H9 (cell line): ENCODE results near the gene KCNK1. TPM values are rescaled to one million over a fixed set of nuclear protein-coding genes. Genes with fewer than 3 reads are reported as not detected.

Source experiments
- DNase-seq: peaks from one replicate; pipeline ENCODE4 v3.0.0-alpha.2; 2017
- H2AFZ ChIP-seq: one replicate; pipeline ENCODE4 v1.6.1; 2013; ENCODE audit warnings: mild to moderate bottlenecking, low read length, control low read depth, moderate library complexity
- H2AK5ac ChIP-seq: 2 replicates; pipeline ENCODE4 v1.6.1; 2013; ENCODE audit warnings: low read length, control low read depth, mixed read lengths; ENCODE audit not compliant: insufficient read length
- H2BK120ac ChIP-seq: one replicate; pipeline ENCODE4 v1.6.1; 2013; ENCODE audit warnings: low read depth, mild to moderate bottlenecking, low read length, control low read depth, inconsistent platforms; ENCODE audit not compliant: poor library complexity, severe bottlenecking
- H2BK12ac ChIP-seq: 2 replicates; pipeline ENCODE4 v1.6.1; 2013; ENCODE audit warnings: low read length, control low read depth, mixed read lengths, low read depth; ENCODE audit not compliant: insufficient read length
- H2BK15ac ChIP-seq: 2 replicates; pipeline ENCODE4 v1.6.1; 2013; ENCODE audit warnings: low read depth, low read length, control low read depth
- H2BK20ac ChIP-seq: one replicate; pipeline ENCODE4 v1.6.1; 2013; ENCODE audit warnings: low read depth, mild to moderate bottlenecking, low read length, control low read depth, inconsistent platforms; ENCODE audit not compliant: poor library complexity, severe bottlenecking
- H2BK5ac ChIP-seq: 2 replicates; pipeline ENCODE4 v1.6.1; 2013; ENCODE audit warnings: low read length, control low read depth, mixed read lengths; ENCODE audit not compliant: insufficient read length
- H3K14ac ChIP-seq: 2 replicates; pipeline ENCODE4 v1.6.1; 2013; ENCODE audit warnings: low read length, control low read depth; ENCODE audit not compliant: insufficient read depth
- H3K18ac ChIP-seq: 2 replicates; pipeline ENCODE4 v1.6.1; 2013; ENCODE audit warnings: low read depth, mild to moderate bottlenecking, mixed read lengths, low read length, control low read depth; ENCODE audit not compliant: insufficient read length
- H3K23ac ChIP-seq: 2 replicates; pipeline ENCODE4 v1.6.1; 2013; ENCODE audit warnings: low read length, control low read depth, mixed read lengths, low read depth; ENCODE audit not compliant: insufficient read length
- H3K23me2 ChIP-seq: 2 replicates; pipeline ENCODE4 v1.6.1; 2013; ENCODE audit warnings: low read depth, mild to moderate bottlenecking, mixed read lengths, low read length, control low read depth; ENCODE audit not compliant: insufficient read length, poor library complexity, severe bottlenecking
- H3K27ac ChIP-seq: 2 replicates; pipeline ENCODE4 v1.5.1; 2013; ENCODE audit warnings: low read length, control low read depth, mixed read lengths, low read depth; ENCODE audit not compliant: insufficient read length
- H3K27me3 ChIP-seq: 2 replicates; pipeline ENCODE4 v1.6.1; 2013; ENCODE audit warnings: low read length, control low read depth, inconsistent platforms; ENCODE audit not compliant: insufficient read depth
- H3K4ac ChIP-seq: 2 replicates; pipeline ENCODE4 v1.6.1; 2013; ENCODE audit warnings: low read depth, mild to moderate bottlenecking, control low read depth, inconsistent platforms, low read length, moderate library complexity
- H3K4me1 ChIP-seq: 2 replicates; pipeline ENCODE4 v1.6.1; 2013; ENCODE audit warnings: low read length, control low read depth, inconsistent platforms; ENCODE audit not compliant: insufficient read depth
- H3K4me2 ChIP-seq: 2 replicates; pipeline ENCODE4 v1.6.1; 2013; ENCODE audit warnings: low read length, control low read depth, mixed read lengths; ENCODE audit not compliant: insufficient read length, insufficient read depth
- H3K56ac ChIP-seq: 2 replicates; pipeline ENCODE4 v1.6.1; 2013; ENCODE audit warnings: low read depth, mild to moderate bottlenecking, mixed read lengths, low read length, control low read depth; ENCODE audit not compliant: insufficient read length
- H3K79me1 ChIP-seq: 2 replicates; pipeline ENCODE4 v1.6.1; 2013; ENCODE audit warnings: low read depth, mild to moderate bottlenecking, moderate library complexity, low read length, control low read depth, inconsistent platforms; ENCODE audit not compliant: insufficient read depth, poor library complexity, severe bottlenecking
- H3K79me2 ChIP-seq: 2 replicates; pipeline ENCODE4 v1.6.1; 2013; ENCODE audit warnings: low read length, control low read depth, inconsistent platforms; ENCODE audit not compliant: insufficient read depth
- H3K9ac ChIP-seq: 2 replicates; pipeline ENCODE4 v1.6.1; 2013; ENCODE audit warnings: low read length, control low read depth, mixed read lengths; ENCODE audit not compliant: insufficient read length; ENCODE audit errors: extremely low read depth
- H3K9me3 ChIP-seq: one replicate; pipeline ENCODE4 v1.6.1; 2013; ENCODE audit warnings: low read depth, low read length, inconsistent platforms; ENCODE audit not compliant: control insufficient read depth
- H3T11ph ChIP-seq: one replicate; pipeline ENCODE4 v1.6.1; 2013; ENCODE audit warnings: mild to moderate bottlenecking, low read length, control low read depth, inconsistent platforms
- H4K20me1 ChIP-seq: one replicate; pipeline ENCODE4 v1.6.1; 2013; ENCODE audit not compliant: control insufficient read depth, insufficient read length, insufficient read depth
- H4K5ac ChIP-seq: 2 replicates; pipeline ENCODE4 v1.6.1; 2013; ENCODE audit warnings: low read depth, mild to moderate bottlenecking, mixed read lengths, low read length, control low read depth; ENCODE audit not compliant: insufficient read length
- H4K8ac ChIP-seq: replicated peaks from 2 replicates; pipeline ENCODE4 v1.6.1; 2013; ENCODE audit warnings: low read length, control low read depth, mixed read lengths, low read depth; ENCODE audit not compliant: insufficient read length
- H4K91ac ChIP-seq: 2 replicates; pipeline ENCODE4 v1.6.1; 2013; ENCODE audit warnings: low read depth, mild to moderate bottlenecking, moderate library complexity, mixed read lengths, low read length, control low read depth; ENCODE audit not compliant: insufficient read length
- H3K27ac Mint-ChIP-seq, 3 experiments: 2 replicates in 2 of 3; 3 replicates in 1 of 3; pipeline ENCODE4 v1.8.0; 2020 to 2021; ENCODE audit warnings: mixed read lengths in 3 of 3, mild to moderate bottlenecking in 1 of 3, moderate library complexity in 1 of 3
- H3K27me3 Mint-ChIP-seq: 2 replicates; pipeline ENCODE4 v1.8.0; 2021; ENCODE audit warnings: low read depth, mild to moderate bottlenecking, moderate library complexity, mixed read lengths
- H3K36me3 Mint-ChIP-seq, 3 experiments: 2 replicates in 2 of 3; 3 replicates in 1 of 3; pipeline ENCODE4 v1.8.0; 2020 to 2021; ENCODE audit warnings: low read depth in 3 of 3, mixed read lengths in 3 of 3; ENCODE audit not compliant: insufficient read depth in 1 of 3
- H3K4me1 Mint-ChIP-seq, 2 experiments: 2 replicates each; pipeline ENCODE4 v1.8.0; 2020; ENCODE audit warnings: mixed read lengths in 2 of 2
- H3K4me3 Mint-ChIP-seq, 2 experiments: 2 replicates in 1 of 2; 3 replicates in 1 of 2; pipeline ENCODE4 v1.8.0; 2020 to 2021; ENCODE audit warnings: mild to moderate bottlenecking in 2 of 2, mixed read lengths in 2 of 2, moderate library complexity in 1 of 2
- H3K9me3 Mint-ChIP-seq, 2 experiments: 2 replicates in 1 of 2; 3 replicates in 1 of 2; pipeline ENCODE4 v1.8.0; 2020; ENCODE audit warnings: mild to moderate bottlenecking in 2 of 2, mixed read lengths in 2 of 2, moderate library complexity in 1 of 2
- CTCF ChIP-seq: fragments of 200-600 bp; sonication (generic); conservative IDR thresholded peaks from 3 replicates; pipeline ENCODE4 v1.8.0; 2021; ENCODE audit warnings: antibody characterized with exemption, mild to moderate bottlenecking
- WGBS: extraction: QIAGEN DNeasy Blood & Tissue Kit; methylation state at CpG from one replicate; pipeline ENCODE4 v1.1.7; 2013; ENCODE audit warnings: missing lambda C conversion rate, low lambda C conversion rate, mixed read lengths; ENCODE audit not compliant: insufficient read length; ENCODE audit errors: extremely low coverage; 5-methylcytosine and 5-hydroxymethylcytosine counted together
- total RNA-seq: library from RNA; stranded (reverse); gene quantifications from 2 replicates; pipeline ENCODE4 v1.2.1, GENCODE V29; 2021

The KCNK1 gene
- total RNA-seq, 1 experiment from 2014 or later: 9.9 TPM

GRCh38 chr1:233570216-233570615 lies 43.7 kb upstream of the KCNK1 start:
- H2BK15ac ChIP-seq: no peak overlapping the region
- no peak overlapping the region for H2BK12ac ChIP-seq
- H3K18ac ChIP-seq: no peak overlapping the region
- H2BK120ac ChIP-seq: no peak overlapping the region
- no peak overlapping the region for H3K4me2 ChIP-seq
- peaks cover 2% of the 10 kb centered on the region for H3K27me3 Mint-ChIP-seq
- no peak overlapping the region for H3T11ph ChIP-seq
- no peak overlapping the region for H4K8ac ChIP-seq
- no peaks in the 10 kb centered on the region for H4K20me1 ChIP-seq
- no peaks in the 10 kb centered on the region for H3K79me2 ChIP-seq
- H3K23ac ChIP-seq: no peak overlapping the region
- H3K56ac ChIP-seq: no peak overlapping the region
- WGBS: no CpG with 5 or more reads among the region's 3 CpGs
- no peak overlapping the region for H2BK5ac ChIP-seq
- peaks cover 0 to 6% of the 10 kb centered on the region in 2 experiments; a peak in 3 of 5 replicates for H3K9me3 Mint-ChIP-seq
- no peak overlapping the region for H2AFZ ChIP-seq
- no peak overlapping the region for H3K9ac ChIP-seq
- no peak for TF ChIP-seq CTCF
- no peaks in the 10 kb centered on the region for H3K36me3 Mint-ChIP-seq
- no peak overlapping the region for H4K5ac ChIP-seq
- H3K4me1 ChIP-seq: no peaks in the 10 kb centered on the region
- no peaks in the 10 kb centered on the region for H3K9me3 ChIP-seq
- no peak overlapping the region for H3K27ac ChIP-seq
- DNase-seq: no peak
- H3K4ac ChIP-seq: no peak overlapping the region
- no peak overlapping the region for H4K91ac ChIP-seq
- no peak overlapping the region for H3K27ac Mint-ChIP-seq
- H3K14ac ChIP-seq: no peak overlapping the region
- H3K27me3 ChIP-seq: no peaks in the 10 kb centered on the region
- no peak overlapping the region for H3K4me3 Mint-ChIP-seq
- H3K23me2 ChIP-seq: no peaks in the 10 kb centered on the region
- no peaks in the 10 kb centered on the region for H3K4me1 Mint-ChIP-seq
- H2AK5ac ChIP-seq: no peak overlapping the region
- H3K79me1 ChIP-seq: no peaks in the 10 kb centered on the region
- no peak overlapping the region for H2BK20ac ChIP-seq
